ENCODE data around the gene PRSS12. TPM values are rescaled to one million over a fixed set of nuclear protein-coding genes. Genes with fewer than 3 reads are reported as not detected.

The PRSS12 gene
- total and polyA plus RNA-seq, 2 donors (not counting 1 experiment from before 2014, with no cell fraction given): not detected

- Histone ChIP-seq H3K27ac (ENCODE audit: low read length in 2 of 2) (no peak overlapping the region), H3K36me3 (replicated peaks in 1 of 2; ENCODE audit: control extremely low read depth in 1 of 2, control insufficient read depth in 1 of 2, extremely low read depth in 1 of 2, insufficient read depth in 2 of 2, low read length in 1 of 2) (no peaks in the 10 kb centered on the region), H3K4me3 (ENCODE audit: control extremely low read depth in 1 of 5, extremely low read depth in 1 of 5, insufficient read depth in 1 of 5, low read depth in 2 of 5, low read length in 4 of 5) (no peak overlapping the region), H3K4me2 (replicated peaks; ENCODE audit: low read depth, low read length, poor library complexity, severe bottlenecking) (no peak overlapping the region), H3K27me3 (replicated peaks in 1 of 4; ENCODE audit: control extremely low read depth in 1 of 4, control insufficient read depth in 3 of 4, insufficient read depth in 4 of 4, low read length in 3 of 4) (peaks cover 0 to 43% (median 26%) of the 10 kb centered on the region in 4 experiments), H4K20me1 (ENCODE audit: control insufficient read depth, insufficient read depth, low read length, poor library complexity, severe bottlenecking) (no peaks in the 10 kb centered on the region), H3K9me3 (ENCODE audit: control extremely low read depth in 1 of 3, control insufficient read depth in 2 of 3, insufficient read depth in 1 of 3, low read length in 2 of 3) (no peaks in the 10 kb centered on the region), H2AFZ (ENCODE audit: insufficient read depth, low read depth, low read length, poor library complexity, severe bottlenecking) (no peak overlapping the region), H3K4me1 (ENCODE audit: control insufficient read depth in 2 of 2, insufficient read depth in 2 of 2, low read length in 2 of 2) (peaks cover 8 to 19% of the 10 kb centered on the region in 2 donors), H3K79me2 (ENCODE audit: control insufficient read depth, insufficient read depth, low read length) (no peaks in the 10 kb centered on the region), H3K9ac (ENCODE audit: low read length) (no peak overlapping the region)
- ChIA-PET POLR2A (no interaction called here), CTCF (no interaction called here)
- Mint-ChIP-seq H3K27me3 (peaks cover 73% of the 10 kb centered on the region), H3K4me1 (peaks cover 9% of the 10 kb centered on the region), H3K9me3 (ENCODE audit: insufficient read depth) (no peaks in the 10 kb centered on the region), H3K27ac (no peak overlapping the region), H3K4me3 (no peak overlapping the region)
- intact Hi-C loops (cut with micrococcal nuclease): no loop called here
- DNase-seq (no peak), ATAC-seq (ENCODE audit: low read depth) (no peak)
- TF ChIP-seq EZH2 (IDR thresholded peaks at IDR 0.05; ENCODE audit: borderline replicate concordance, insufficient read depth, low read depth, low read length, poor library complexity, severe bottlenecking) (no peak), CTCF (IDR thresholded peaks at IDR 0.05) (no peak)
- WGBS (ENCODE audit: insufficient coverage): 83% methylated on average over 1 of the region's 2 CpGs
Observed at GRCh38 chr4:118357601-118358000, 4.8 kb upstream of the PRSS12 start.

GRCh38 chr4:118356731-118357130 lies 3.9 kb upstream of the PRSS12 start:
- POLR2A ChIA-PET: no interaction called here
- intact Hi-C loops (cut with micrococcal nuclease): no loop called here
- CTCF ChIA-PET: no interaction called here
- peaks cover 8 to 19% of the 10 kb centered on the region in 2 donors for H3K4me1 ChIP-seq (ENCODE audit: control insufficient read depth in 2 of 2, insufficient read depth in 2 of 2, low read length in 2 of 2)
- H3K79me2 ChIP-seq (ENCODE audit: control insufficient read depth, insufficient read depth, low read length): no peaks in the 10 kb centered on the region
- TF ChIP-seq CTCF (IDR thresholded peaks at IDR 0.05): no peak
- TF ChIP-seq EZH2 (IDR thresholded peaks at IDR 0.05; ENCODE audit: borderline replicate concordance, insufficient read depth, low read depth, low read length, poor library complexity, severe bottlenecking): no peak
- peaks cover 73% of the 10 kb centered on the region for H3K27me3 Mint-ChIP-seq
- H2AFZ ChIP-seq (ENCODE audit: insufficient read depth, low read depth, low read length, poor library complexity, severe bottlenecking): no peak overlapping the region
- DNase-seq: no peak
- H3K36me3 ChIP-seq (replicated peaks in 1 of 2; ENCODE audit: control extremely low read depth in 1 of 2, control insufficient read depth in 1 of 2, extremely low read depth in 1 of 2, insufficient read depth in 2 of 2, low read length in 1 of 2): no peaks in the 10 kb centered on the region
- H3K27ac ChIP-seq (ENCODE audit: low read length in 2 of 2): no peak overlapping the region
- no peak for ATAC-seq (ENCODE audit: low read depth)
- H3K4me1 Mint-ChIP-seq: peaks cover 13% of the 10 kb centered on the region
- peaks cover 0 to 51% (median 27%) of the 10 kb centered on the region in 4 experiments for H3K27me3 ChIP-seq (replicated peaks in 1 of 4; ENCODE audit: control extremely low read depth in 1 of 4, control insufficient read depth in 3 of 4, insufficient read depth in 4 of 4, low read length in 3 of 4)
- no peak overlapping the region for H3K4me3 Mint-ChIP-seq
- no peak overlapping the region for H3K4me3 ChIP-seq (ENCODE audit: control extremely low read depth in 1 of 5, extremely low read depth in 1 of 5, insufficient read depth in 1 of 5, low read depth in 2 of 5, low read length in 4 of 5)
- no peak overlapping the region for H3K4me2 ChIP-seq (replicated peaks; ENCODE audit: low read depth, low read length, poor library complexity, severe bottlenecking)
- no peak overlapping the region for H3K9ac ChIP-seq (ENCODE audit: low read length)
- no peak overlapping the region for H3K27ac Mint-ChIP-seq
- no peaks in the 10 kb centered on the region for H4K20me1 ChIP-seq (ENCODE audit: control insufficient read depth, insufficient read depth, low read length, poor library complexity, severe bottlenecking)
- H3K9me3 Mint-ChIP-seq (ENCODE audit: insufficient read depth): no peaks in the 10 kb centered on the region
- WGBS (ENCODE audit: insufficient coverage): no CpG with 5 or more reads among the region's 1 CpG
- peaks cover 0 to 4% (median 0%) of the 10 kb centered on the region in 3 donors for H3K9me3 ChIP-seq (ENCODE audit: control extremely low read depth in 1 of 3, control insufficient read depth in 2 of 3, insufficient read depth in 1 of 3, low read length in 2 of 3)
